GM19043 (cell line): ENCODE results near the gene ABAT.
A peak's percentile ranks its signal among the peaks of the same experiment; 100 is the strongest.
"Not testable (repeated sequence)": the region's sequence is repeated elsewhere in the genome, so short reads cannot be mapped to it uniquely, and the experiment has no call there.

Source experiments
- ATAC-seq: cut with Tn5 transposase; IDR thresholded peaks from one replicate; pipeline ENCODE4 v1.9.1; 2021; ENCODE audit warnings: low read depth; ENCODE audit not compliant: unreplicated experiment

Gene ABAT

GRCh38 chr16:8773537-8773936 lies 99.1 kb downstream of the ABAT start:
- no peak for ATAC-seq

- no peak for ATAC-seq
Observed at GRCh38 chr16:8774208-8774607, 99.8 kb downstream of the ABAT start.

GRCh38 chr16:8775359-8775758 lies 100.9 kb downstream of the ABAT start:
- no peak for ATAC-seq

- ATAC-seq, result no peak
Observed at GRCh38 chr16:8776129-8776584, 101.7 kb downstream of the ABAT start.

DNA sequence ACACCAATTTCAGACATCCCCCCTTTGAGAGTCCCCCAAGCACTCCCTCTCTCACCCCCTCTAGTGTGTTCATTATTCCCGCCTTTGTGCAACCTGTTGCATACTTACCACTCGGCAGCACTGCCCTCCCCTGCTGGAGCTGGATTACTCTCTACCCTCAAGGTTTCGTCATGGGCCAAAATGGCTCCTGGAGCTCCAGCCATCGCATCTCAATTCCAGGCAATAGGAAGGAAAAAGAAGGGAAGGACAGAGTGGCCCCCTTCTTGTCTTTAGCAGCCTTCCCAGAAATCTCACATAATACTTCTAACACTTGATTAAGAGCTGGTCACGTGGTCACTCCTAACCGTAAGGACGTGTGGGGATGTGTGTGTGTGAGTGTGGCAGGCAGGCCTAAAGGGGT lies 102.8 kb downstream of the ABAT start:
- ATAC-seq, result no peak

DNA sequence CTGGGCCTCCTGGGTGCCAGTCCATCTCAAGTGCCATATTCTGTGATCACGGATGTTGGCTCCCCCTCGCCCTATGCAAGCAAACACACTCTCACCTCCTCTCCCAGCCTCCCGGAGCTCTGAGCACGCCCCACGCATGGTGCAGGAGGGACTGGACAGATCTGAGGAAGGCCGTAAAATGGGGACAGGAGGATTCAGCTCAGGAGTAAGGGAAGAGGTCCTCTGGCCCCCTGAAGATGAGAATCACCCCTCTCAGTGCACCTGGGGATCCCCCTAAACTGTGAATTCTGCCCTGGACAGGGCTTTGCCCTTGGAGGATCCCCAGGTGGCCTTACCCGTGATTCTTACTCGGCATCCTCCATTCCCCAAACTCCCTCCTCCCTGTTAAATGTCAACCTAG lies 107.4 kb downstream of the ABAT start:
- no peak for ATAC-seq

DNA sequence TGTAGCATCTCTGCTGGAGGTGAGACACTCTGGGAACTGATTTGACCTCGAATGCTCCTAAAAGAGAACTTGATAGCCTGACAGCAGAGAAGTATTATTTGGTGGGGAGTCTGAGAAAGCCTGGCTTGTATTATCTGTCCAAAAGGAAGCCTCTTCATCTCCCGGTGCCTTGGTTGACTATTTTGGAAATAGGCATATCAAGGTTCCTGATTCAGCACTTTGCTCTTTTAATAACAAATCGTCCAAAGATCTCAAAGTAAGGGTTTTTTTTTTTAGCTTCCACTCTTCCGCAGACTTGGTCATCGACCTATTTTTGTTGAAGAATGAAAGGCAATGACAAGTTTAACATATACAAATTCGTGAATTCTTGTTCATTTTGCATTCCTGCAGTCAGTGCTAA lies 108.3 kb downstream of the ABAT start:
- ATAC-seq, result no peak

DNA sequence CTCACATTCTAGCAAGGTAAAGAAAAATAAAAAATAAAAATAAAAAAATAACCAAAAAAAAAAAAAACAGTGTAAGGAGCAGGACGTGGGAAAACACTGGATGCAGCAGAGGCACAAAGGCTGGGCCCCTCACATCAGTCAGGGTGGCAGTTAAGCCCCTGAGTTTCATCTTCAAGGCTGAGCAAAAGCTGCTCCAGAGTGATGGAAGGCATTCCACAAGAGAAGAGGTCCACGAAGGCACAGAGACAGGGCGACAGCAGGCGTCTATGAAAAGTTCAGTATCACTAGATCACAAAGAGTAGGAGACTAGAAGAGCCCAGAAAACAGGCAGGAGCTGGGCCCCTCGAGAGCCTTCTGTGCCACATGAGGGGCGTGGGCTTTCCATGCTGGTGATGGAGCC lies 111.0 kb downstream of the ABAT start:
- ATAC-seq, result no peak

DNA sequence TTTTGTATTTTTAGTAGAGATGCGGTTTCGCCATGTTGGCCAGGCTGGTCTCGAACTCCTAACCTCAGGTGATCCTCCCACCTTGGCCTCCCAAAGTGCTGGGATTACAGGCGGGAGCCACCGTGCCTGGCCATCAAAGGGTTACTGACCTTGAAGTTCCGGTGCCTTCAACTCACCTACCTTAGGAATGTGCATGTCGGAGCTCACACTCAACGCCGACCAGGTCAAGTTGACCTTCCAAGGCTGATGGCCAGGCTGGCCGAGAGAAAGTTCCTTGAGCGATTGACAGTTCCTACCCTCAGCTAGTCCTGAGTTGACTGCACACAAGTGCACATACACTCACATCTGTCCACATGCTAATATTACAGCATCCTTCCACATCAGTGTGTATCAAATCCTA lies 111.9 kb downstream of the ABAT start:
- not testable (repeated sequence) for ATAC-seq

- no peak for ATAC-seq
Observed at GRCh38 chr16:8788578-8789172, 114.3 kb downstream of the ABAT start.

GRCh38 chr16:8795091-8795490 lies 120.7 kb downstream of the ABAT start:
- no peak for ATAC-seq

- ATAC-seq, result no peak
Observed at GRCh38 chr16:8795818-8796217, 121.4 kb downstream of the ABAT start.

DNA sequence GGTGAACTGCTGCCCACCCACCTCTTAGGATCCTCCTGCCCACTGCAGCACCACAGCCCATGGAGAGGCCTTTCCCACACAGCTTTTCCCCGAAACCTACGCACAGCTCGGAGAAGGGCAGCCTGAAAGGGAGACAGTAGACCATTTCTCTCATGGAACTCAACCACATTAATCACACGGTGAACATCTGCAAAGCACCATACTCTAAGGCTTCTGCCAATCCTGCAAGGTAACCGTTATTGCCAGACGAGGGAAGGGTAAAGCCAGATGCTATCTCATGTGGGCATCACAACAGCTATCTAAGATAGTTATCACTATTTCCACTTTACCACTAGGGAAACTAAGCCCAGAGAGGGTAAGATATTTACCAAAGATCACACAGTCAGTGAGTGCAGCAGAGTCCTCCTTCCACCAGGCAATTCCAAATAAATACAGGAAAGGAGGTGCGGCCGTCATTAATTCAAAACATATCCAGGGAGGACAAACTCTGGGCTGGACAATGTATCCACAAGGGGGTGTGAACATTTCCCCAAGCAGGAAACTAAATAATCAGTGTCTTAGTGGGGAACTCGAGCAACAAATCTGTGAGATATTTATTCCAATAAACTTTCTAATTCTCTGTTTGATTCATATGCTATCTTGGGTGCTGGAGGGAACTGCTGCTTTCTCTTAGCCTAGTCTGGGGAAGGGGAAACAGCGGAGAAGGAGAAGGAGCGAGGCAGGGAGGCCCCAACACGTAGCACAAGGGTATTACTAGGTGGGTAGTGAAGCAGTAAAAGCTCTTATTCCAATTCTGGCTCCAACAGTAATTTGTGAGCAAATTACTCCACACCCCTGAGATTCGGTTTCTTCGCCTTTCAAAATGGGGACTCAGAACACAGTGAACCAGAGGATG lies 122.3 kb downstream of the ABAT start:
- no peak for ATAC-seq

DNA sequence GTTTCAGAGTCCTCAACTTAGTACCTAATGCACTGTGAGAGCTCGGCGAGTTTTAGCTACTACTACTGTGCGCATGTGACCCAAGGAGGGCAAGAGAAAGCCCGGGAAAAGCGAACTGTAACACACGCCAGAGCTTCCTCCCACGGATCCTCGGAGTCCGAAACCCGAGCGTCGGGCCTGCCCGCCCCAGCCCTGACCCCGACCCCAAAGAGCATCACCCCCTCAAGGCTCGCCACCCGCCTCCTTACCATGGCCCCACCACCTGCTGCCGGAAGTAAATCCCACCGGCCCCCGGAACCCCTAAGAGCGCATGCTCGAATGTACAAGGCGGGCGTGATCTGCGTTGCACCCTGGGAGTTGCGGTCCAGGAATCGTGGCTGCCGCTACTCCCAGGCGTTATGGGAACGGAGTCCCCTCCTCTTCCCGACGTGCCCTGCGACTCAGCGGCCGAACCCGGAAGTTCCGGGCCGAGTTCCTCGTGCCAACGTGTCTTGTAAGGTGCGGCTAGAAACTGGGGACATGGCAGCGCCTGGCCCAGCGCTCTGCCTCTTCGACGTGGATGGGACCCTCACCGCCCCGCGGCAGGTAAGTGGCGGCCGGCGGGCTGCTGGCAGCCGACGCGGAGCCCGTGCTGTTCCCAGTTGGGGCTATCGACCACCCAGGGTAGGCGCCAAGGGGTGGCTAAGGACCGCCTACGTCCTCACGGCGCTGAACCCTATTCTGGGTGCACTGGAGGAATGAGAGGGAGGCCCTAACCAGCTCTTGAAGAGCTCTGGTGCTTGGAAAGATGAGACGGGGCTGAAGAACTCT lies 123.2 kb downstream of the ABAT start, which contains the start of the genes PMM2 and TMEM186:
Gene PMM2, plus strand, starts transcription at position 476 of the 810 bp plus-strand sequence. Its CDS starts 44 bp downstream, at position 520.
Gene TMEM186, minus strand, starts transcription at position 276 of the 810 bp plus-strand sequence. Its CDS starts 25 bp downstream, at position 251.
- peak; percentile 92 for ATAC-seq

GRCh38 chr16:8798174-8798527 lies 123.7 kb downstream of the ABAT start:
- ATAC-seq, result no peak

DNA sequence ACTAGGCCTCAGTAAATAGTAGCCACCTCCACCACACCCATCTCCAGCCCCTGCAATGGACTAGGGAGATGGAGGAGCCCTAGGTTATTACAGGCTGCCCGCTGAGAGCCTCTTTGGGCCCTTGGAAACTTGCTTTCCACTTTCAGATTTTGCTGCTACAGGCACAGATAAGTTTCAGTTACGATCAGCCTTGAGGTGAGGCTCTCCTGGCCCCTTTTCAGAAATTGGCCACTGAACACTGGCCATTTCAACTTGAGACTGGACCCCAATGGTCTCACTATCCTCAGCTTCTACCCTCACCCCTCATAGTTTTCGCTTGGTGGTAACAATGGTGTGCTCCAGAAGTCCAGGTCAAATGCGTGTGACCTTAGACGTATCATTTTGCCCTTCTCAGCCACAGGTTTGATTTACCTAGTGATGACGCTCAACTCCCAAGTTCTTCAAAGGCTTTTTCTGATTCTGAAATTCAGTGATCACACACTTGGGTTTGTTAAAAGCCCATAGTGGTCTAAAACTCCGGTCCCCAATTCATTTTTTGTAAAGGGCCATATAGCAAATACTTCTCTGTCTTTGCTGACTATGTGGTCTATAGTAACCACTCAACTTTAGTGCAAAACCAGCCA lies 124.2 kb downstream of the ABAT start:
- ATAC-seq, result no peak

GRCh38 chr16:8801701-8802100 lies 127.3 kb downstream of the ABAT start:
- no peak for ATAC-seq

DNA sequence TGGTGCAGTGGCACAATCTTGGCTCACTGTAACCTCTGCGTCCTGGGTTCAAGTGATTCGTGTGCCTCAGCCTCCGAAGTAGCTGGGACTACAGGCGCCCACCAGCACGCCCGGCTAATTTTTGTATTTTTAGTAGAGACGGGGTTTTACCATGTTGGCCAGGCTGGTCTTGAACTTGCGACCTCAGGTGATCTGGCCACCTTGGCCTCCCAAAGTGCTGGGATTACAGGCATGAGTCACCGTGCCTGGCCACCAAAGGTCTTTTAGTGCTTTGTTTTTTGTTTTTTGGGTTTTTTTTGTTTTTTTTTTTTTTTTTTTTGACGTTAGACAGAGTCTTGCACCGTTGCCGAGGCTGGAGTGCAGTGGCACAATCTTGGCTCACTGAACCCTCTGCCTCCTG lies 129.3 kb downstream of the ABAT start:
- not testable (repeated sequence) for ATAC-seq

DNA sequence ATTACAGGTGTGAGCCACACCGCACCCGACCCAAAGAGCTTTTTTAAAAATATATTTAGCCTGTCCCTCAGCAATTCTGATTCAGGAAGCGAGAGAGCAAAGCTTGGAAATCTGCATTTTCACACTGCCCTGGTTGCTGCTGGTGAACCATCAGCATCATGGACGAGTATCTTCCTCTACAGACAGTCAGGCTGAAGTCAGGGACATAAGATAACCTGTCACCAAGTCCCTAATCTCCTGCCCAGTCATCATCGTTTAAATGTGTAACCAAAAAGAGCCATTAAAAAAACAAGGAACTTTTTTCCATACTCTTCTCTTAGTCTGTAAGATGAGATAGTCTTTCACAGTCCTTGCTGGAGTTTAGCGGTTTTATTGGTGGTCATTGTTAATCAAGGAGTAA lies 129.9 kb downstream of the ABAT start:
- no peak for ATAC-seq

DNA sequence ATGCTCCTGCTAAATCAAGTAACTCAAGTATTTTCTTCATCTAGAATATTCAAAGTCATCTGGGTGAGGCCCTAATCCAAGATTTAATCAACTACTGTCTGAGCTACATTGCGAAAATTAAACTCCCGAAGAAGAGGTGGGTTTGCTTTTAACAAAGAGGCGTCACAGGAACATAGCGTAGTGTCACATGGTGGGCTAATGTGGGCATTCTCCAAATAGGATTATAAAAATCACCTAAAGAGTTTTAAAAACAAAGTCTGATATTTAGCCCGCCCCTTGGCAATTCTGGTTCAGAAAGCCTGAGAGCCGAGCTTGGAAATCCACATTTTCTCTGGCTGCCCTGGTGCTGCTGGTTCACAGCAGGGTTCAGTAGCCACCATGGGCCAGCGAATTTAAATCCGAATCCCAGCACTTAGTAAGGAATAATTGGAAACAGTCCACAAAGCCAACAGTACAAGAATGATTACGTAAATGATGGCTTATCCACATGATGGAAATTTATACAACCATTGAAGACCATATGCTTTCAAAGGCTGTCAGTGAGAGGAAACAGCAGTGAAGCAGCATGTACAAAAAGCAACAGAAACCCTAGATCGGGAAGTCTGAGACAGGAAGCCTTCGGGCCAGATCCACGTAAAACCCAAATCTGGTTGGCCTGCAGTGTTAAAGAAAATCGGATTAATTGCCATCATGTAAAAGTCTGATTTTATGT lies 132.0 kb downstream of the ABAT start:
- ATAC-seq, result no peak
